ENCODE results near the gene MYO16. TPM values are rescaled to one million over a fixed set of nuclear protein-coding genes. Genes with fewer than 3 reads are reported as not detected.

MYO16 gene
- total and polyA plus RNA-seq, 9 donors, result under 0.01 to 0.37 (median 0.16) TPM; not detected in 2

- 80 to 81% (median 81%) methylated on average over 6 of the region's 6 CpGs for WGBS, 3 donors
- TF ChIP-seq POLR2A (IDR thresholded peaks at IDR 0.05) (no peak), EP300 (IDR thresholded peaks at IDR 0.05) (no peak)
- TF ChIP-seq, protein P1, sequence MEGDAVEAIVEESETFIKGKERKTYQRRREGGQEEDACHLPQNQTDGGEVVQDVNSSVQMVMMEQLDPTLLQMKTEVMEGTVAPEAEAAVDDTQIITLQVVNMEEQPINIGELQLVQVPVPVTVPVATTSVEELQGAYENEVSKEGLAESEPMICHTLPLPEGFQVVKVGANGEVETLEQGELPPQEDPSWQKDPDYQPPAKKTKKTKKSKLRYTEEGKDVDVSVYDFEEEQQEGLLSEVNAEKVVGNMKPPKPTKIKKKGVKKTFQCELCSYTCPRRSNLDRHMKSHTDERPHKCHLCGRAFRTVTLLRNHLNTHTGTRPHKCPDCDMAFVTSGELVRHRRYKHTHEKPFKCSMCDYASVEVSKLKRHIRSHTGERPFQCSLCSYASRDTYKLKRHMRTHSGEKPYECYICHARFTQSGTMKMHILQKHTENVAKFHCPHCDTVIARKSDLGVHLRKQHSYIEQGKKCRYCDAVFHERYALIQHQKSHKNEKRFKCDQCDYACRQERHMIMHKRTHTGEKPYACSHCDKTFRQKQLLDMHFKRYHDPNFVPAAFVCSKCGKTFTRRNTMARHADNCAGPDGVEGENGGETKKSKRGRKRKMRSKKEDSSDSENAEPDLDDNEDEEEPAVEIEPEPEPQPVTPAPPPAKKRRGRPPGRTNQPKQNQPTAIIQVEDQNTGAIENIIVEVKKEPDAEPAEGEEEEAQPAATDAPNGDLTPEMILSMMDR (IDR thresholded peaks at IDR 0.05), result no peak
Observed at GRCh38 chr13:108983273-108983672, 353.9 kb downstream of the MYO16 start.

GRCh38 chr13:108984251-108984920 lies 355.0 kb downstream of the MYO16 start:
- intact Hi-C loops (cut with DNase I), result no loop called here
- H3K27me3 ChIP-seq, result no peaks in the 10 kb centered on the region
- no peaks in the 10 kb centered on the region for H3K4me1 ChIP-seq (ENCODE audit: insufficient read depth)
- no peaks in the 10 kb centered on the region for H3K36me3 ChIP-seq
- TF ChIP-seq, protein P1 (IDR thresholded peaks at IDR 0.05), result no peak
- TF ChIP-seq EP300 (IDR thresholded peaks at IDR 0.05) (no peak), POLR2A (IDR thresholded peaks at IDR 0.05) (no peak)
- DNase-seq, result no peak
- no peak overlapping the region for H3K4me3 ChIP-seq
- H3K9me3 ChIP-seq, result no peaks in the 10 kb centered on the region
- H3K27ac ChIP-seq, result no peak overlapping the region
- 93 to 95% (median 94%) methylated on average over 7 of the region's 7 CpGs for WGBS, 3 donors

More at GRCh38 chr13:108983273-108983672, 353.9 kb downstream of the MYO16 start:
- DNase-seq, result no peak
- Histone ChIP-seq H3K27me3 (no peaks in the 10 kb centered on the region), H3K27ac (no peak overlapping the region), H3K4me3 (no peak overlapping the region), H3K9me3 (no peaks in the 10 kb centered on the region), H3K36me3 (no peaks in the 10 kb centered on the region), H3K4me1 (ENCODE audit: insufficient read depth) (no peaks in the 10 kb centered on the region)
- intact Hi-C loops (cut with DNase I), result no loop called here

DNA sequence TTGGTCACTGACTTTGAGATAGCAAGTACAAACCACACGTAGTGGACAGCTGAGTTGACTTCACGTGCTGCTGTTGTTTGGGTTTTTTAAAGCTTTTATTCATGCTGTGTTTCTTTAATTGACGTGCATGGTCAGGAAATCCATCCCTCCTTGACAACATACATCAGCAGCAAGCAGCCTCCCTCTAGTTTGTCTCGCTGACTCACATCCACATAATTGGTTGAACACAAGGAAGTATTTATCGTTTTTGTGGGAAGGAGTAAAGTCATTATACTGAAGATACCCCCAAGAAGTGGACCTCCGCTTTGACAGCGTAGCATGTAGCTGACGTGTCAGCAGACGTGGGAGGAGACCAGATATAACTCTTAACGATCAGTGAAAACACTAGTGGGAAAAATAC lies 355.8 kb downstream of the MYO16 start:
- no peaks in the 10 kb centered on the region for H3K36me3 ChIP-seq
- H3K4me1 ChIP-seq (ENCODE audit: insufficient read depth), result no peaks in the 10 kb centered on the region
- no peaks in the 10 kb centered on the region for H3K9me3 ChIP-seq
- TF ChIP-seq EP300 (IDR thresholded peaks at IDR 0.05) (no peak), POLR2A (IDR thresholded peaks at IDR 0.05) (no peak)
- TF ChIP-seq, protein P1 (IDR thresholded peaks at IDR 0.05), result no peak
- H3K27ac ChIP-seq, result no peak overlapping the region
- no peak overlapping the region for H3K4me3 ChIP-seq
- 20 to 30% (median 24%) methylated on average over 10 of the region's 10 CpGs for WGBS, 3 donors
- H3K27me3 ChIP-seq, result no peaks in the 10 kb centered on the region
- DNase-seq, result no peak
- intact Hi-C loops (cut with DNase I), result no loop called here

DNA sequence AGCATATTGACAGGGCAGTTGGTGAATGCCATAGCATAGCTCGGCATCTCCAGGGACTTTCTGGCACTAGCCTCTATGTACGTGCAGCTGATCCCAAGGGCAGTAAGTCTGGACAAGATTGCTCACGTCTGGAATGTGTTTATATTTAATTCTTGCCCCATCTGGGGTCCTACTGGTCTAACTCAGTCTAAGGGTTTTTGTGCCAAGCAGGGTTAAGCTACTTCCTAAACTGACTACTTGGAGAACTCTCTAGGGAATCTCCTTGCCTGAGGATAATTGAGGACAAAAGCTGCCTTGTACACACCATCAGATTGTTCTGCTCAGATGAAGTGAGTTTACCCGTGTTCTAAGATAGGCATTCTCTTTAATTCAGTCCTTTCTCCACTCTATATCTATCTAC lies 358.1 kb downstream of the MYO16 start:
- H3K4me1 ChIP-seq (ENCODE audit: insufficient read depth), result no peaks in the 10 kb centered on the region
- no peak overlapping the region for H3K27ac ChIP-seq
- WGBS, 3 donors, result 28 to 49% (median 30%) methylated on average over 4 of the region's 4 CpGs
- H3K4me3 ChIP-seq, result no peak overlapping the region
- H3K9me3 ChIP-seq, result no peaks in the 10 kb centered on the region
- TF ChIP-seq POLR2A (IDR thresholded peaks at IDR 0.05) (no peak), EP300 (IDR thresholded peaks at IDR 0.05) (no peak)
- TF ChIP-seq, protein P1 (IDR thresholded peaks at IDR 0.05), result no peak
- H3K27me3 ChIP-seq, result no peaks in the 10 kb centered on the region
- DNase-seq, result no peak
- H3K36me3 ChIP-seq, result no peaks in the 10 kb centered on the region
- intact Hi-C loops (cut with DNase I), result no loop called here

All from ovary (tissue), 9 donors.